ENCODE results near the gene CFLAR. TPM values are rescaled to one million over a fixed set of nuclear protein-coding genes. Genes with fewer than 3 reads are reported as not detected.
"Not testable (repeated sequence)": the region's sequence is repeated elsewhere in the genome, so short reads cannot be mapped to it uniquely, and the experiment has no call there.

The CFLAR gene
- total RNA-seq, 1 experiment from 2014 or later = 35.6 TPM

GRCh38 chr2:201164166-201164565 is 48.2 kb downstream of the CFLAR start:
- H3K9me2 ChIP-seq (ENCODE audit: insufficient read depth) = no peaks in the 10 kb centered on the region
- no peak for ATAC-seq
- ChIA-PET POLR2A (no interaction called here), CTCF (no interaction called here), RAD21 (ENCODE audit: low non-redundant PET in 1 of 2, low total read pairs in 2 of 2, uncharacterized antibody in 2 of 2, unreplicated experiment in 2 of 2) (no interaction called here)
- H3K27me3 ChIP-seq (ENCODE audit: insufficient read depth, low read length) = no peaks in the 10 kb centered on the region
- H3K9me3 ChIP-seq (ENCODE audit: control insufficient read depth in 1 of 2, insufficient read depth in 1 of 2, low read depth in 1 of 2, low read length in 2 of 2) = no peaks in the 10 kb centered on the region
- no peak overlapping the region for H3K9ac ChIP-seq (ENCODE audit: low read length)
- H3K4me3 ChIP-seq (replicated peaks in 1 of 2; ENCODE audit: low read depth in 1 of 2, low read length in 2 of 2) = no peak overlapping the region
- H3K79me2 ChIP-seq (ENCODE audit: insufficient read depth, low read length) = no peaks in the 10 kb centered on the region
- no peak overlapping the region for H3K27ac ChIP-seq (ENCODE audit: low read depth, low read length)
- H4K20me1 ChIP-seq (ENCODE audit: insufficient read depth) = no peaks in the 10 kb centered on the region
- H2AFZ ChIP-seq (ENCODE audit: low read depth, low read length, poor library complexity, severe bottlenecking) = no peak overlapping the region
- no peak overlapping the region for H3K4me2 ChIP-seq (ENCODE audit: low read length)
- intact Hi-C loops (cut with micrococcal nuclease) = no loop called here
- no peaks in the 10 kb centered on the region for H3K4me1 ChIP-seq (ENCODE audit: control insufficient read depth in 1 of 2, insufficient read depth in 2 of 2, low read length in 2 of 2)
- BruUV-seq (replicated peaks) = no TSS peak
- no peak for DNase-seq (ENCODE audit: low read depth, low spot score)
- peaks cover 0 to 37% of the 10 kb centered on the region in 2 experiments; a peak in 3 of 4 replicates for H3K36me3 ChIP-seq (ENCODE audit: control insufficient read depth in 1 of 2, insufficient read depth in 2 of 2, low read length in 2 of 2)
- TF ChIP-seq MAX (IDR thresholded peaks at IDR 0.05) (no peak), JUND (IDR thresholded peaks at IDR 0.05) (no peak), EGR1 (IDR thresholded peaks at IDR 0.05; ENCODE audit: low read depth) (no peak), RAD21 (IDR thresholded peaks at IDR 0.05; ENCODE audit: low read depth) (no peak), POLR2AphosphoS5 (IDR thresholded peaks at IDR 0.05; ENCODE audit: low read depth, low read length) (no peak), YY1 (IDR thresholded peaks at IDR 0.05; ENCODE audit: extremely low read depth, insufficient replicate concordance, low read depth, low read length) (no peak), ATF3 (IDR thresholded peaks at IDR 0.05) (no peak), ZFX (IDR thresholded peaks at IDR 0.05) (no peak)

GRCh38 chr2:201167546-201167945 is 51.6 kb downstream of the CFLAR start:
- no TSS peak for BruUV-seq (replicated peaks)
- H3K9ac ChIP-seq (ENCODE audit: low read length) = no peak overlapping the region
- ChIA-PET RAD21 (ENCODE audit: low non-redundant PET in 1 of 2, low total read pairs in 2 of 2, uncharacterized antibody in 2 of 2, unreplicated experiment in 2 of 2) (no interaction called here), CTCF (interaction anchor here (2.1 kb wide), 1 partner anchor 10 kb away, joined by 5 read pairs; no protein-coding TSS in a partner anchor), POLR2A (no interaction called here)
- H3K27me3 ChIP-seq (ENCODE audit: insufficient read depth, low read length) = no peaks in the 10 kb centered on the region
- H3K36me3 ChIP-seq (ENCODE audit: control insufficient read depth in 1 of 2, insufficient read depth in 2 of 2, low read length in 2 of 2) = peaks cover 0 to 24% of the 10 kb centered on the region in 2 experiments; a peak in 3 of 4 replicates
- ATAC-seq (no peak), DNase-seq (ENCODE audit: low read depth, low spot score) (no peak)
- H3K4me2 ChIP-seq (ENCODE audit: low read length) = no peak overlapping the region
- no peak overlapping the region for H3K4me3 ChIP-seq (replicated peaks in 1 of 2; ENCODE audit: low read depth in 1 of 2, low read length in 2 of 2)
- no peaks in the 10 kb centered on the region for H3K9me2 ChIP-seq (ENCODE audit: insufficient read depth)
- intact Hi-C loops (cut with micrococcal nuclease) = no loop called here
- no peaks in the 10 kb centered on the region for H3K79me2 ChIP-seq (ENCODE audit: insufficient read depth, low read length)
- H3K9me3 ChIP-seq (ENCODE audit: control insufficient read depth in 1 of 2, insufficient read depth in 1 of 2, low read depth in 1 of 2, low read length in 2 of 2) = no peaks in the 10 kb centered on the region
- no peaks in the 10 kb centered on the region for H3K4me1 ChIP-seq (ENCODE audit: control insufficient read depth in 1 of 2, insufficient read depth in 2 of 2, low read length in 2 of 2)
- H2AFZ ChIP-seq (ENCODE audit: low read depth, low read length, poor library complexity, severe bottlenecking) = no peak overlapping the region
- no peak overlapping the region for H3K27ac ChIP-seq (ENCODE audit: low read depth, low read length)
- H4K20me1 ChIP-seq (ENCODE audit: insufficient read depth) = no peaks in the 10 kb centered on the region
- TF ChIP-seq ZNF274 (IDR thresholded peaks at IDR 0.05; ENCODE audit: low read depth, low read length) (no peak), FOSL1 (IDR thresholded peaks at IDR 0.05; ENCODE audit: low read depth) (no peak), ATF3 (IDR thresholded peaks at IDR 0.05) (no peak), CEBPB (IDR thresholded peaks at IDR 0.05; ENCODE audit: low read depth) (no peak), EZH2phosphoT487 (IDR thresholded peaks at IDR 0.05; ENCODE audit: borderline replicate concordance) (no peak)

GRCh38 chr2:201168496-201168895 is 52.5 kb downstream of the CFLAR start:
- H3K9ac ChIP-seq (ENCODE audit: low read length); H3K4me2 ChIP-seq (ENCODE audit: low read length); H3K27ac ChIP-seq (ENCODE audit: low read depth, low read length); DNase-seq (ENCODE audit: low read depth, low spot score); CTCF ChIA-PET; POLR2A ChIA-PET; H3K79me2 ChIP-seq (ENCODE audit: insufficient read depth, low read length); H3K27me3 ChIP-seq (ENCODE audit: insufficient read depth, low read length); H3K4me1 ChIP-seq (ENCODE audit: control insufficient read depth in 1 of 2, insufficient read depth in 2 of 2, low read length in 2 of 2); H2AFZ ChIP-seq (ENCODE audit: low read depth, low read length, poor library complexity, severe bottlenecking); ATAC-seq; H3K4me3 ChIP-seq (replicated peaks in 1 of 2; ENCODE audit: low read depth in 1 of 2, low read length in 2 of 2); RAD21 ChIA-PET (ENCODE audit: low non-redundant PET in 1 of 2, low total read pairs in 2 of 2, uncharacterized antibody in 2 of 2, unreplicated experiment in 2 of 2); H3K9me3 ChIP-seq (ENCODE audit: control insufficient read depth in 1 of 2, insufficient read depth in 1 of 2, low read depth in 1 of 2, low read length in 2 of 2); H3K9me2 ChIP-seq (ENCODE audit: insufficient read depth); intact Hi-C loops (cut with micrococcal nuclease); BruUV-seq (replicated peaks); H4K20me1 ChIP-seq (ENCODE audit: insufficient read depth): not testable (repeated sequence)
- peaks cover 0 to 14% of the 10 kb centered on the region in 2 experiments; a peak in 3 of 4 replicates for H3K36me3 ChIP-seq (ENCODE audit: control insufficient read depth in 1 of 2, insufficient read depth in 2 of 2, low read length in 2 of 2)

Measured in HCT116 (cell line).